Astrocyte (in vitro differentiated cells and primary cell): ENCODE results near the gene HACD4. TPM values are rescaled to one million over a fixed set of nuclear protein-coding genes. Genes with fewer than 3 reads are reported as not detected.

Source experiments
- DNase-seq: peaks from one replicate; pipeline ENCODE4 v3.0.0-alpha.2; 2010; ENCODE audit warnings: low read depth
- FAIRE-seq: peaks from 2 replicates; lab custom pipeline; 2011; peaks lifted over from hg19 to GRCh38; lab: Jason Lieb, UNC
- H2AFZ ChIP-seq: 2 replicates; pipeline ENCODE4 v1.6.0; 2012; ENCODE audit warnings: low read depth, low read length, inconsistent platforms
- H3K27ac ChIP-seq: 2 replicates; pipeline ENCODE4 v1.5.1; 2011; ENCODE audit warnings: low read depth, low read length, inconsistent platforms
- H3K27me3 ChIP-seq: 2 replicates; pipeline ENCODE4 v1.6.0; 2011; ENCODE audit warnings: low read length, inconsistent platforms; ENCODE audit not compliant: insufficient read depth
- H3K36me3 ChIP-seq: 2 replicates; pipeline ENCODE4 v1.5.1; 2011; ENCODE audit warnings: low read length, inconsistent platforms; ENCODE audit not compliant: insufficient read depth
- H3K4me1 ChIP-seq: 2 replicates; pipeline ENCODE4 v1.5.1; 2011; ENCODE audit warnings: low read length, inconsistent platforms; ENCODE audit not compliant: insufficient read depth
- H3K4me2 ChIP-seq: 2 replicates; pipeline ENCODE4 v1.6.0; 2012; ENCODE audit warnings: low read length, inconsistent platforms
- H3K4me3 ChIP-seq: 2 replicates; pipeline ENCODE4 v1.5.1; 2011; ENCODE audit warnings: low read depth, mild to moderate bottlenecking, low read length, inconsistent platforms; ENCODE audit not compliant: insufficient read depth
- H3K79me2 ChIP-seq: 2 replicates; pipeline ENCODE4 v1.6.0; 2012; ENCODE audit warnings: mild to moderate bottlenecking, low read length, inconsistent platforms; ENCODE audit not compliant: insufficient read depth
- H3K9ac ChIP-seq: 2 replicates; pipeline ENCODE4 v1.6.0; 2012; ENCODE audit warnings: mild to moderate bottlenecking, low read length, inconsistent platforms
- H3K9me3 ChIP-seq: 2 replicates; pipeline ENCODE4 v1.5.1; 2012; ENCODE audit warnings: low read depth, mild to moderate bottlenecking, low read length, inconsistent platforms; ENCODE audit not compliant: insufficient read depth
- H4K20me1 ChIP-seq: 2 replicates; pipeline ENCODE4 v1.6.0; 2012; ENCODE audit warnings: low read length, inconsistent platforms; ENCODE audit not compliant: insufficient read depth
- H3K27ac Mint-ChIP-seq: one replicate; pipeline ENCODE4 v1.8.0; 2021; ENCODE audit warnings: mild to moderate bottlenecking, mixed read lengths; ENCODE audit not compliant: unreplicated experiment
- H3K27me3 Mint-ChIP-seq: one replicate; pipeline ENCODE4 v1.8.0; 2021; ENCODE audit warnings: low read depth, mixed read lengths; ENCODE audit not compliant: unreplicated experiment
- H3K36me3 Mint-ChIP-seq: one replicate; pipeline ENCODE4 v1.8.0; 2021; ENCODE audit warnings: low read depth, mixed read lengths; ENCODE audit not compliant: unreplicated experiment
- H3K4me1 Mint-ChIP-seq: one replicate; pipeline ENCODE4 v1.8.0; 2021; ENCODE audit warnings: low read depth, mixed read lengths; ENCODE audit not compliant: unreplicated experiment
- H3K4me3 Mint-ChIP-seq: one replicate; pipeline ENCODE4 v1.8.0; 2021; ENCODE audit warnings: mild to moderate bottlenecking, moderate library complexity, mixed read lengths; ENCODE audit not compliant: unreplicated experiment
- H3K9me3 Mint-ChIP-seq: one replicate; pipeline ENCODE4 v1.8.0; 2021; ENCODE audit warnings: mild to moderate bottlenecking, mixed read lengths; ENCODE audit not compliant: unreplicated experiment
- EZH2 ChIP-seq: IDR thresholded peaks from 2 replicates; pipeline ENCODE4 v1.6.1; 2012; ENCODE audit warnings: mild to moderate bottlenecking, low read length, inconsistent platforms; ENCODE audit not compliant: insufficient read depth
- total RNA-seq: library from RNA; stranded (reverse); gene quantifications from 2 replicates; pipeline ENCODE4 v1.2.1, GENCODE V29; 2021
- TF ChIP-seq, protein P1 (sequence below): IDR thresholded peaks from 2 replicates; pipeline ENCODE4 v1.5.1; 2011; ENCODE audit warnings: low read depth, mild to moderate bottlenecking, inconsistent platforms, low read length, moderate library complexity; ENCODE audit not compliant: insufficient read depth

HACD4 gene
- total RNA-seq, 1 donor from 2014 or later: 2.1 TPM

DNA sequence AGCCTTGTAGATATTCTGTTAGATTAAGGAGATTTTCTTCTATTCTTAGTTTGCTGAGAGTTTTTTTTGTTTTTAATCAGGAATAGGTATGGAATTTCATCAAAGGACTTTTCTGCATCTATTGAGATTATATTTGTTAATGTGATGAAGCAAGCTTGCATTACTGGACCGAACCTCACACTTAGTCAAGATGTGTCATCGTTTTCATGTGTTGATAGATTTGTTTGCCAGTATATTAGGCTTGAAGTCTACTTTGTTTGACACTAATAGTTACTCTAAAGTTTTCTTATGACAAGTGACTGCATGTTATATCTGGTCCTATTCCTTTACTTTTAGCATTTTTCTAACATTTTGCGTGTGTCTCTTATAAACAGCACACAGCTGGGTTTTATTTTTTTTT, 12.4 kb upstream of the HACD4 start:
- Mint-ChIP-seq H3K9me3 (no peaks in the 10 kb centered on the region), H3K4me3 (no peak overlapping the region), H3K4me1 (no peaks in the 10 kb centered on the region), H3K36me3 (no peaks in the 10 kb centered on the region), H3K27me3 (no peaks in the 10 kb centered on the region), H3K27ac (no peak overlapping the region)
- H3K4me3 ChIP-seq: no peak overlapping the region
- H3K27ac ChIP-seq: no peak overlapping the region
- no peaks in the 10 kb centered on the region for H3K4me1 ChIP-seq
- H3K9me3 ChIP-seq: no peaks in the 10 kb centered on the region
- DNase-seq (no peak), FAIRE-seq (peak; percentile 5)
- no peak overlapping the region for H2AFZ ChIP-seq
- H3K79me2 ChIP-seq: no peaks in the 10 kb centered on the region
- TF ChIP-seq, protein P1, sequence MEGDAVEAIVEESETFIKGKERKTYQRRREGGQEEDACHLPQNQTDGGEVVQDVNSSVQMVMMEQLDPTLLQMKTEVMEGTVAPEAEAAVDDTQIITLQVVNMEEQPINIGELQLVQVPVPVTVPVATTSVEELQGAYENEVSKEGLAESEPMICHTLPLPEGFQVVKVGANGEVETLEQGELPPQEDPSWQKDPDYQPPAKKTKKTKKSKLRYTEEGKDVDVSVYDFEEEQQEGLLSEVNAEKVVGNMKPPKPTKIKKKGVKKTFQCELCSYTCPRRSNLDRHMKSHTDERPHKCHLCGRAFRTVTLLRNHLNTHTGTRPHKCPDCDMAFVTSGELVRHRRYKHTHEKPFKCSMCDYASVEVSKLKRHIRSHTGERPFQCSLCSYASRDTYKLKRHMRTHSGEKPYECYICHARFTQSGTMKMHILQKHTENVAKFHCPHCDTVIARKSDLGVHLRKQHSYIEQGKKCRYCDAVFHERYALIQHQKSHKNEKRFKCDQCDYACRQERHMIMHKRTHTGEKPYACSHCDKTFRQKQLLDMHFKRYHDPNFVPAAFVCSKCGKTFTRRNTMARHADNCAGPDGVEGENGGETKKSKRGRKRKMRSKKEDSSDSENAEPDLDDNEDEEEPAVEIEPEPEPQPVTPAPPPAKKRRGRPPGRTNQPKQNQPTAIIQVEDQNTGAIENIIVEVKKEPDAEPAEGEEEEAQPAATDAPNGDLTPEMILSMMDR: no peak
- no peak for TF ChIP-seq EZH2
- H3K4me2 ChIP-seq: no peak overlapping the region
- no peaks in the 10 kb centered on the region for H3K36me3 ChIP-seq
- no peak overlapping the region for H3K9ac ChIP-seq
- H4K20me1 ChIP-seq: no peaks in the 10 kb centered on the region
- H3K27me3 ChIP-seq: no peaks in the 10 kb centered on the region

DNA sequence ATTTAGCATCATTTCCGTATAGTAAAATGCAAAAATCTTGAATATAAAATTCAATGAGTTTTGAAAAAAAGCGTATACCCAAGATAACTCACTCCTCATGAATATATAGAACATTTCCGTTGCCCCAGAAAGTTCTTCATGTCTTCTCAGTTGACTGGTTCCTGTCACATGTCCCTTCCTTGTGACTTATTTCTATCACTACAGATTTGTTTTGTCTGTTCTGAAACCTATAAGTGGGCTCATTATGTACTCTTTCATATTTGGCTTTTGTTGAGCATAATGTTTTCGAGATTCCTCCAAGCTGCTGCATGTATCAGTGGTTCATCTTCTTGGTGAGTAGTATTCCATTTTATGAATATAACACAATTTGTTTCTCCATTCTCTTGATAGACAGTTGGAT, 11.0 kb upstream of the HACD4 start:
- DNase-seq (no peak), FAIRE-seq (no peak)
- Histone ChIP-seq H3K4me1 (no peaks in the 10 kb centered on the region), H3K9ac (no peak overlapping the region), H3K27ac (no peak overlapping the region), H3K27me3 (no peaks in the 10 kb centered on the region), H2AFZ (no peak overlapping the region), H4K20me1 (no peaks in the 10 kb centered on the region), H3K79me2 (no peaks in the 10 kb centered on the region), H3K4me3 (no peak overlapping the region), H3K36me3 (no peaks in the 10 kb centered on the region), H3K9me3 (no peaks in the 10 kb centered on the region), H3K4me2 (no peak overlapping the region)
- H3K36me3 Mint-ChIP-seq: no peaks in the 10 kb centered on the region
- no peak overlapping the region for H3K4me3 Mint-ChIP-seq
- no peaks in the 10 kb centered on the region for H3K4me1 Mint-ChIP-seq
- no peaks in the 10 kb centered on the region for H3K9me3 Mint-ChIP-seq
- H3K27me3 Mint-ChIP-seq: no peaks in the 10 kb centered on the region
- no peak for TF ChIP-seq EZH2
- TF ChIP-seq, protein P1: no peak
- no peak overlapping the region for H3K27ac Mint-ChIP-seq

DNA sequence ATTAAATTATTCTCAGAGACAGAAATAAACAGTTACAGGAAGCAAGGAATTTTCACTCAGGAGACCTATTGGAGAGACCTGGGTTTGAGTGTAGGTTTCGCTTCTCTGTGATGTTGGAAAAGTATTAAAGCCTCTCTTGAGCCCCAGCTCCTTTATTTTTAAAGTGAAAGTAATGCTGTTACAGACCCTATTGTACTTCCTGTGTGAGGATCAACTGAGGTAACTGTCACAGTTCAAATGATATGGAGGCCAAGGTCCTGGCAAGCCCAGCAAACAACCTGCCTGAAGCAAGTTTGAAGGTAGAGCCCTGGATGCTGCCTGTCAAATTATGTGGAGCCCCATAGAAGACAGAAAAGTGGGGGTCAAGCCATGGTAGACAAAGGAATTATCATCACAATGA, 7.9 kb upstream of the HACD4 start:
- peaks cover 3% of the 10 kb centered on the region for H3K27me3 Mint-ChIP-seq
- no peak for FAIRE-seq

More for the DNA sequence above, 7.9 kb upstream of the HACD4 start:
- no peaks in the 10 kb centered on the region for H4K20me1 ChIP-seq
- Mint-ChIP-seq H3K36me3 (no peaks in the 10 kb centered on the region), H3K4me3 (no peak overlapping the region), H3K27ac (no peak overlapping the region), H3K9me3 (no peaks in the 10 kb centered on the region), H3K4me1 (no peaks in the 10 kb centered on the region)
- no peak for DNase-seq
- no peaks in the 10 kb centered on the region for H3K79me2 ChIP-seq
- no peaks in the 10 kb centered on the region for H3K27me3 ChIP-seq
- no peaks in the 10 kb centered on the region for H3K9me3 ChIP-seq
- no peak overlapping the region for H3K4me2 ChIP-seq
- no peak overlapping the region for H3K9ac ChIP-seq
- H3K4me3 ChIP-seq: no peak overlapping the region
- no peaks in the 10 kb centered on the region for H3K36me3 ChIP-seq
- H2AFZ ChIP-seq: no peak overlapping the region
- TF ChIP-seq EZH2: no peak
- TF ChIP-seq, protein P1: no peak
- H3K4me1 ChIP-seq: no peaks in the 10 kb centered on the region
- H3K27ac ChIP-seq: no peak overlapping the region
